GM23338 (cell line): Measurements from ENCODE around the gene GHRH. TPM values are rescaled to one million over a fixed set of nuclear protein-coding genes. Genes with fewer than 3 reads are reported as not detected.

ENCODE experiments used
- ATAC-seq: fragments of 200-7000 bp; cut with Tn5 transposase; 3 replicates; pipeline ENCODE4 v1.9.1; 2020
- DNase-seq: peaks from one replicate; pipeline ENCODE4 v3.0.0-alpha.2; 2015; ENCODE audit warnings: low spot score
- H2AFZ ChIP-seq: fragments of 200-600 bp; sonication (generic); 2 replicates; pipeline ENCODE4 v1.8.0; 2016; ENCODE audit warnings: antibody characterized with exemption, mild to moderate bottlenecking, moderate library complexity
- H3F3A ChIP-seq: fragments of 200-600 bp; sonication (generic); replicated peaks from 2 replicates; pipeline ENCODE4 v1.8.0; 2017; ENCODE audit warnings: antibody characterized with exemption, mixed run types, low read depth
- H3K27ac ChIP-seq: fragments of 200-600 bp; sonication (generic); 2 replicates; pipeline ENCODE4 v1.6.1; 2016; ENCODE audit warnings: low read depth
- H3K27me3 ChIP-seq: fragments of 200-600 bp; sonication (generic); 2 replicates; pipeline ENCODE4 v1.8.0; 2016; ENCODE audit warnings: mild to moderate bottlenecking, mixed run types, moderate library complexity; ENCODE audit not compliant: insufficient read depth
- H3K36me3 ChIP-seq: fragments of 200-600 bp; sonication (generic); 2 replicates; pipeline ENCODE4 v1.8.0; 2016; ENCODE audit warnings: mild to moderate bottlenecking; ENCODE audit not compliant: insufficient read depth
- H3K4me1 ChIP-seq: fragments of 200-600 bp; sonication (generic); 2 replicates; pipeline ENCODE4 v1.8.0; 2016; ENCODE audit warnings: mild to moderate bottlenecking, moderate library complexity; ENCODE audit not compliant: insufficient read depth
- H3K4me2 ChIP-seq: fragments of 200-600 bp; sonication (generic); 2 replicates; pipeline ENCODE4 v1.7.1; 2017; ENCODE audit warnings: mixed run types
- H3K4me3 ChIP-seq: fragments of 200-600 bp; sonication (generic); 2 replicates; pipeline ENCODE4 v1.6.1; 2016; ENCODE audit warnings: mixed run types
- H3K79me2 ChIP-seq: fragments of 200-600 bp; sonication (generic); replicated peaks from 2 replicates; pipeline ENCODE4 v1.8.0; 2017; ENCODE audit warnings: mild to moderate bottlenecking; ENCODE audit not compliant: insufficient read depth
- H3K9me2 ChIP-seq: fragments of 200-600 bp; sonication (generic); 2 replicates; pipeline ENCODE4 v1.8.0; 2017; ENCODE audit not compliant: insufficient read depth
- H4K20me1 ChIP-seq: fragments of 200-600 bp; sonication (generic); replicated peaks from 2 replicates; pipeline ENCODE4 v1.8.0; 2017; ENCODE audit warnings: mild to moderate bottlenecking; ENCODE audit not compliant: insufficient read depth
- H3K27ac Mint-ChIP-seq: 2 replicates; pipeline ENCODE4 v1.8.0; 2020; ENCODE audit warnings: inconsistent platforms, mild to moderate bottlenecking, moderate library complexity, mixed read lengths
- H3K27me3 Mint-ChIP-seq: 3 replicates; pipeline ENCODE4 v1.8.0; 2022; ENCODE audit warnings: low read depth, mild to moderate bottlenecking, moderate library complexity, mixed read lengths, inconsistent platforms; ENCODE audit not compliant: insufficient read depth, poor library complexity
- H3K36me3 Mint-ChIP-seq: 3 replicates; pipeline ENCODE4 v1.8.0; 2021; ENCODE audit warnings: low read depth, mild to moderate bottlenecking, inconsistent platforms, moderate library complexity, mixed read lengths
- H3K4me1 Mint-ChIP-seq: 3 replicates; pipeline ENCODE4 v1.8.0; 2020; ENCODE audit warnings: mild to moderate bottlenecking, inconsistent platforms, mixed read lengths
- H3K4me3 Mint-ChIP-seq: 3 replicates; pipeline ENCODE4 v1.8.0; 2021; ENCODE audit warnings: moderate library complexity, mild to moderate bottlenecking, inconsistent platforms, mixed read lengths
- H3K9me3 Mint-ChIP-seq: 3 replicates; pipeline ENCODE4 v1.8.0; 2020; ENCODE audit warnings: moderate library complexity, mild to moderate bottlenecking, inconsistent platforms, mixed read lengths
- CREB1 ChIP-seq: fragments of 250-450 bp; sonication (Bioruptor Pico); IDR thresholded peaks from 2 replicates; pipeline ENCODE4 v1.5.0; 2020; ENCODE audit warnings: low read depth, mild to moderate bottlenecking, moderate library complexity
- EZH2 ChIP-seq: fragments of 200-600 bp; sonication (generic); IDR thresholded peaks from one replicate; pipeline ENCODE4 v1.8.0; 2017; ENCODE audit warnings: antibody characterized with exemption, mild to moderate bottlenecking, low read depth; ENCODE audit not compliant: unreplicated experiment
- EZH2phosphoT487 ChIP-seq: fragments of 200-600 bp; sonication (generic); IDR thresholded peaks from one replicate; pipeline ENCODE4 v1.8.1; 2018; ENCODE audit warnings: antibody characterized with exemption; ENCODE audit not compliant: unreplicated experiment
- JUNB ChIP-seq: IDR thresholded peaks from one replicate; pipeline ENCODE4 v1.6.1; 2016; ENCODE audit warnings: antibody characterized with exemption; ENCODE audit not compliant: unreplicated experiment
- NANOG ChIP-seq: IDR thresholded peaks from 2 replicates; pipeline ENCODE4 v1.6.1; 2016; ENCODE audit warnings: antibody characterized with exemption, borderline replicate concordance
- POLR2AphosphoS5 ChIP-seq: IDR thresholded peaks from 2 replicates; pipeline ENCODE4 v1.6.1; 2016; ENCODE audit warnings: antibody characterized with exemption, low read depth
- STAT1 ChIP-seq: IDR thresholded peaks from one replicate; pipeline ENCODE4 v1.6.1; 2016; ENCODE audit warnings: antibody characterized with exemption; ENCODE audit not compliant: unreplicated experiment
- ZNF114 ChIP-seq: fragments of 250-450 bp; sonication (Bioruptor Pico); IDR thresholded peaks from 2 replicates; pipeline ENCODE4 v1.5.0; 2020; ENCODE audit warnings: mild to moderate bottlenecking, moderate library complexity
- ZNF331 ChIP-seq: fragments of 250-450 bp; sonication (Bioruptor Pico); IDR thresholded peaks from 2 replicates; pipeline ENCODE4 v1.5.0; 2020; ENCODE audit warnings: low read depth, mild to moderate bottlenecking, moderate library complexity
- polyA plus RNA-seq: library from polyadenylated mRNA; unstranded; fragments of >200 nt; fragmentation: Nextera tagmentation; extraction: Ambion mirVana; gene quantifications from 2 replicates; pipeline ENCODE4 v1.2.1, GENCODE V29; 2016
- total RNA-seq: library from RNA; depleted of rRNA; stranded (reverse); fragments of >200 nt; shearing (Covaris generic); gene quantifications from 2 replicates; pipeline ENCODE4 v1.2.3, GENCODE V29; 2014
- TF ChIP-seq, protein P1 (sequence below): IDR thresholded peaks from 2 replicates; pipeline ENCODE4 v1.6.1; 2016; ENCODE audit warnings: antibody characterized with exemption
- TF ChIP-seq, protein P2 (sequence below): fragments of 250-450 bp; sonication (Bioruptor Pico); IDR thresholded peaks from 2 replicates; pipeline ENCODE4 v1.5.0; 2020; ENCODE audit warnings: mild to moderate bottlenecking, moderate library complexity
- TF ChIP-seq, protein P3 (sequence below), 2 experiments: fragments of 200-600 bp in 1 of 2; sonication (generic) in 1 of 2; conservative IDR thresholded peaks; 2 replicates each; pipeline versions ENCODE4 v1.5.1 to v1.6.1; 2016 to 2017; ENCODE audit warnings: antibody characterized with exemption in 2 of 2, low read depth in 2 of 2, mild to moderate bottlenecking in 2 of 2, moderate library complexity in 1 of 2

GHRH gene
- total and polyA plus RNA-seq, 2 experiments from 2014 or later, result 0.40 TPM; not detected in 1

DNA sequence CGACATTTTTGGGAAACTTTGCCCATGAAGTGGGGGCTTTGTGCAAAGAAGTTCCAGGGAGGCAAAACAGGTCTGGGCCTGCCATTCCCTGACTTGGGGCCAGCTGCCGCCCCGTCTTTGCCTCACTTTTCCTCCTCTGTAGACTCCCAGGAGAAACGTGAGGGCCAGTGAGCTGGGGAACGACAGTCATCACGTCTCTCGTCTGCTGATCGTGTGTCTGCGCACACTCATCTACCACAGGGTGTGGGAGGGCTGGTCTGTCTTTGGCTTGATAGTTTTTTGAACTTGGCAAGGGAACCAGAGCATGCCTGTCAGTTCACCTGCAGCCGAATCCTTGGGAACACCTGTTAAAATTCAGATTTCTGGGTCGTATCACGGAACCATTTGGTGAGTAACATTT is 8.5 kb downstream of the GHRH start (continued):
- TF ChIP-seq, protein P1, sequence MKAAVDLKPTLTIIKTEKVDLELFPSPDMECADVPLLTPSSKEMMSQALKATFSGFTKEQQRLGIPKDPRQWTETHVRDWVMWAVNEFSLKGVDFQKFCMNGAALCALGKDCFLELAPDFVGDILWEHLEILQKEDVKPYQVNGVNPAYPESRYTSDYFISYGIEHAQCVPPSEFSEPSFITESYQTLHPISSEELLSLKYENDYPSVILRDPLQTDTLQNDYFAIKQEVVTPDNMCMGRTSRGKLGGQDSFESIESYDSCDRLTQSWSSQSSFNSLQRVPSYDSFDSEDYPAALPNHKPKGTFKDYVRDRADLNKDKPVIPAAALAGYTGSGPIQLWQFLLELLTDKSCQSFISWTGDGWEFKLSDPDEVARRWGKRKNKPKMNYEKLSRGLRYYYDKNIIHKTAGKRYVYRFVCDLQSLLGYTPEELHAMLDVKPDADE, result no peak
- TF ChIP-seq STAT1 (no peak), NANOG (no peak), ZNF331 (CRISPR knock-in tag) (no peak), ZNF114 (no peak)

DNA sequence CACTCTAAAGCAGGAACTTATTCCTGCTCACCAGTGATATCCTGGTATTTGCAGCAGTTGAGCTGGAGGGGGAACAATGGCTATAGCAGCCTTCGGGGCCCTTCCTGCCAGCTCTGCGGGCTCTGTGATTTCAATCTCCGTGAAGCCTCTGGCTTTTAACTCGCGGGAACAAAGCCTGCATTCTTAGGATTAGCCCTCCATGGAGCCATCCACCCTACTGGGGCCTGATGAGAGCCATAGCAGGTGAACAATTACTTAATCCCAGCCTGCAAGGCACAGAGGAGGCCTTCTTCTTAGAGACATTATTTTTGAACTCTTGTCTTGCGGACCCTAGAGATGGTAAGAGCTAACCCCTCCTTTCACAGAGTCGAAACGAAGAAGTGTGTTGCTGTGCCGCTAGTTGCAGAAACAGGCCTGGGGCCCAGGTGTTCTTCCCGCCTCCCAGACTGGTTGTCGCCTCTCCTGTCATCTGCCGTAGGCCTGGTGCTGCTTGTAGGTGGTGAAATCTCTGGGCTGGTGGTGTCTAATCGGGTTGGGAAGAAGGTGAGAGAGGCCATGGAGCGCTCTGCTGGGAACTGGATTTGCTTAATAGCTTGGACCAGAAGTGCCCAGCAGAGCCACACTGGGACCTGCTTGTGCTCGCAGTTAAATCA is 9.7 kb downstream of the GHRH start:
- Mint-ChIP-seq H3K27me3 (peaks cover 3% of the 10 kb centered on the region), H3K4me1 (peaks cover 18% of the 10 kb centered on the region), H3K9me3 (peaks cover 6% of the 10 kb centered on the region; the same call in 2 of the 3 replicates), H3K36me3 (0 out of 3 replicates have a peak, but pooled peaks cover 3% of the 10 kb centered on the region), H3K4me3 (no peak overlapping the region), H3K27ac (peak overlapping the region; percentile 28; the same call in 1 of the 2 replicates)
- Histone ChIP-seq H3K27ac (peak overlapping the region; percentile 33; the same call in 1 of the 2 replicates), H3K79me2 (no peaks in the 10 kb centered on the region), H3K4me3 (no peak overlapping the region), H3K4me2 (no peak overlapping the region), H4K20me1 (no peaks in the 10 kb centered on the region), H3K9me2 (no peaks in the 10 kb centered on the region), H3K27me3 (no peaks in the 10 kb centered on the region), H3F3A (0 out of 2 replicates have a peak, but pooled peaks cover 5% of the 10 kb centered on the region), H2AFZ (peak overlapping the region; percentile 49), H3K36me3 (no peaks in the 10 kb centered on the region), H3K4me1 (peaks cover 3% of the 10 kb centered on the region; the same call in 1 of the 2 replicates)
- ATAC-seq (peak; percentile 89), DNase-seq (peak; percentile 66)
- TF ChIP-seq STAT1 (no peak), ZNF331 (CRISPR knock-in tag) (no peak), EZH2phosphoT487 (no peak), EZH2 (no peak), NANOG (no peak), JUNB (no peak), POLR2AphosphoS5 (no peak), CREB1 (no peak), ZNF114 (no peak)
- TF ChIP-seq, protein P1, result no peak
- TF ChIP-seq, protein P2, sequence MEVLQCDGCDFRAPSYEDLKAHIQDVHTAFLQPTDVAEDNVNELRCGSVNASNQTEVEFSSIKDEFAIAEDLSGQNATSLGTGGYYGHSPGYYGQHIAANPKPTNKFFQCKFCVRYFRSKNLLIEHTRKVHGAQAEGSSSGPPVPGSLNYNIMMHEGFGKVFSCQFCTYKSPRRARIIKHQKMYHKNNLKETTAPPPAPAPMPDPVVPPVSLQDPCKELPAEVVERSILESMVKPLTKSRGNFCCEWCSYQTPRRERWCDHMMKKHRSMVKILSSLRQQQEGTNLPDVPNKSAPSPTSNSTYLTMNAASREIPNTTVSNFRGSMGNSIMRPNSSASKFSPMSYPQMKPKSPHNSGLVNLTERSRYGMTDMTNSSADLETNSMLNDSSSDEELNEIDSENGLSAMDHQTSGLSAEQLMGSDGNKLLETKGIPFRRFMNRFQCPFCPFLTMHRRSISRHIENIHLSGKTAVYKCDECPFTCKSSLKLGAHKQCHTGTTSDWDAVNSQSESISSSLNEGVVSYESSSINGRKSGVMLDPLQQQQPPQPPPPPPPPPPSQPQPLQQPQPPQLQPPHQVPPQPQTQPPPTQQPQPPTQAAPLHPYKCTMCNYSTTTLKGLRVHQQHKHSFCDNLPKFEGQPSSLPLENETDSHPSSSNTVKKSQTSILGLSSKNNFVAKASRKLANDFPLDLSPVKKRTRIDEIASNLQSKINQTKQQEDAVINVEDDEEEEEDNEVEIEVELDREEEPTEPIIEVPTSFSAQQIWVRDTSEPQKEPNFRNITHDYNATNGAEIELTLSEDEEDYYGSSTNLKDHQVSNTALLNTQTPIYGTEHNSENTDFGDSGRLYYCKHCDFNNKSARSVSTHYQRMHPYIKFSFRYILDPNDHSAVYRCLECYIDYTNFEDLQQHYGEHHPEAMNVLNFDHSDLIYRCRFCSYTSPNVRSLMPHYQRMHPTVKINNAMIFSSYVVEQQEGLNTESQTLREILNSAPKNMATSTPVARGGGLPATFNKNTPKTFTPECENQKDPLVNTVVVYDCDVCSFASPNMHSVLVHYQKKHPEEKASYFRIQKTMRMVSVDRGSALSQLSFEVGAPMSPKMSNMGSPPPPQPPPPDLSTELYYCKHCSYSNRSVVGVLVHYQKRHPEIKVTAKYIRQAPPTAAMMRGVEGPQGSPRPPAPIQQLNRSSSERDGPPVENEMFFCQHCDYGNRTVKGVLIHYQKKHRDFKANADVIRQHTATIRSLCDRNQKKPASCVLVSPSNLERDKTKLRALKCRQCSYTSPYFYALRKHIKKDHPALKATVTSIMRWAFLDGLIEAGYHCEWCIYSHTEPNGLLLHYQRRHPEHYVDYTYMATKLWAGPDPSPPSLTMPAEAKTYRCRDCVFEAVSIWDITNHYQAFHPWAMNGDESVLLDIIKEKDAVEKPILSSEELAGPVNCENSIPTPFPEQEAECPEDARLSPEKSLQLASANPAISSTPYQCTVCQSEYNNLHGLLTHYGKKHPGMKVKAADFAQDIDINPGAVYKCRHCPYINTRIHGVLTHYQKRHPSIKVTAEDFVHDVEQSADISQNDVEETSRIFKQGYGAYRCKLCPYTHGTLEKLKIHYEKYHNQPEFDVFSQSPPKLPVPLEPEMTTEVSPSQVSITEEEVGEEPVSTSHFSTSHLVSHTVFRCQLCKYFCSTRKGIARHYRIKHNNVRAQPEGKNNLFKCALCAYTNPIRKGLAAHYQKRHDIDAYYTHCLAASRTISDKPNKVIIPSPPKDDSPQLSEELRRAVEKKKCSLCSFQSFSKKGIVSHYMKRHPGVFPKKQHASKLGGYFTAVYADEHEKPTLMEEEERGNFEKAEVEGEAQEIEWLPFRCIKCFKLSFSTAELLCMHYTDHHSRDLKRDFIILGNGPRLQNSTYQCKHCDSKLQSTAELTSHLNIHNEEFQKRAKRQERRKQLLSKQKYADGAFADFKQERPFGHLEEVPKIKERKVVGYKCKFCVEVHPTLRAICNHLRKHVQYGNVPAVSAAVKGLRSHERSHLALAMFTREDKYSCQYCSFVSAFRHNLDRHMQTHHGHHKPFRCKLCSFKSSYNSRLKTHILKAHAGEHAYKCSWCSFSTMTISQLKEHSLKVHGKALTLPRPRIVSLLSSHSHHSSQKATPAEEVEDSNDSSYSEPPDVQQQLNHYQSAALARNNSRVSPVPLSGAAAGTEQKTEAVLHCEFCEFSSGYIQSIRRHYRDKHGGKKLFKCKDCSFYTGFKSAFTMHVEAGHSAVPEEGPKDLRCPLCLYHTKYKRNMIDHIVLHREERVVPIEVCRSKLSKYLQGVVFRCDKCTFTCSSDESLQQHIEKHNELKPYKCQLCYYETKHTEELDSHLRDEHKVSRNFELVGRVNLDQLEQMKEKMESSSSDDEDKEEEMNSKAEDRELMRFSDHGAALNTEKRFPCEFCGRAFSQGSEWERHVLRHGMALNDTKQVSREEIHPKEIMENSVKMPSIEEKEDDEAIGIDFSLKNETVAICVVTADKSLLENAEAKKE (CRISPR knock-in tag), result no peak
- TF ChIP-seq, protein P3, sequence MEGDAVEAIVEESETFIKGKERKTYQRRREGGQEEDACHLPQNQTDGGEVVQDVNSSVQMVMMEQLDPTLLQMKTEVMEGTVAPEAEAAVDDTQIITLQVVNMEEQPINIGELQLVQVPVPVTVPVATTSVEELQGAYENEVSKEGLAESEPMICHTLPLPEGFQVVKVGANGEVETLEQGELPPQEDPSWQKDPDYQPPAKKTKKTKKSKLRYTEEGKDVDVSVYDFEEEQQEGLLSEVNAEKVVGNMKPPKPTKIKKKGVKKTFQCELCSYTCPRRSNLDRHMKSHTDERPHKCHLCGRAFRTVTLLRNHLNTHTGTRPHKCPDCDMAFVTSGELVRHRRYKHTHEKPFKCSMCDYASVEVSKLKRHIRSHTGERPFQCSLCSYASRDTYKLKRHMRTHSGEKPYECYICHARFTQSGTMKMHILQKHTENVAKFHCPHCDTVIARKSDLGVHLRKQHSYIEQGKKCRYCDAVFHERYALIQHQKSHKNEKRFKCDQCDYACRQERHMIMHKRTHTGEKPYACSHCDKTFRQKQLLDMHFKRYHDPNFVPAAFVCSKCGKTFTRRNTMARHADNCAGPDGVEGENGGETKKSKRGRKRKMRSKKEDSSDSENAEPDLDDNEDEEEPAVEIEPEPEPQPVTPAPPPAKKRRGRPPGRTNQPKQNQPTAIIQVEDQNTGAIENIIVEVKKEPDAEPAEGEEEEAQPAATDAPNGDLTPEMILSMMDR (conservative IDR thresholded peaks at IDR 0.05; ENCODE audit: low read depth in 2 of 2), result no peak
